DND-41 (cell line): Measurements from ENCODE around the gene CALY.

Experiments used
- ATAC-seq: fragments of 200-7000 bp; cut with Tn5 transposase; 3 replicates; pipeline ENCODE4 v1.9.1; 2021; ENCODE audit warnings: low read depth; ENCODE audit not compliant: insufficient read depth
- DNase-seq: peaks from one replicate; pipeline ENCODE4 v3.0.0-alpha.2; 2020
- H2AFZ ChIP-seq: 2 replicates; pipeline ENCODE4 v1.6.0; 2012; ENCODE audit warnings: low read depth, low read length
- H3K27ac ChIP-seq: 2 replicates; pipeline ENCODE4 v1.5.1; 2012; ENCODE audit warnings: low read length, inconsistent platforms
- H3K27me3 ChIP-seq: fragments of 200-600 bp; sonication (generic); 2 replicates; pipeline ENCODE4 v1.6.0; 2012; ENCODE audit warnings: low read length, mild to moderate bottlenecking, inconsistent platforms; ENCODE audit not compliant: insufficient read depth, poor library complexity
- H3K36me3 ChIP-seq: 2 replicates; pipeline ENCODE4 v1.5.1; 2012; ENCODE audit warnings: low read length, inconsistent platforms; ENCODE audit not compliant: insufficient read depth
- H3K4me1 ChIP-seq: 2 replicates; pipeline ENCODE4 v1.5.1; 2012; ENCODE audit warnings: mild to moderate bottlenecking, low read length; ENCODE audit not compliant: insufficient read depth
- H3K4me2 ChIP-seq: 2 replicates; pipeline ENCODE4 v1.6.0; 2012; ENCODE audit warnings: mild to moderate bottlenecking, moderate library complexity, low read length, inconsistent platforms; ENCODE audit not compliant: insufficient read depth
- H3K4me3 ChIP-seq, 2 experiments: fragments of 200-600 bp in 1 of 2; shearing (Covaris generic) in 1 of 2; 2 replicates each; pipeline ENCODE4 v1.5.1; 2012 to 2016; ENCODE audit warnings: inconsistent platforms in 2 of 2, low read length in 2 of 2, mild to moderate bottlenecking in 2 of 2, low read depth in 1 of 2, moderate library complexity in 1 of 2
- H3K79me2 ChIP-seq: 2 replicates; pipeline ENCODE4 v1.6.0; 2012; ENCODE audit warnings: low read length, inconsistent platforms; ENCODE audit not compliant: insufficient read depth
- H3K9ac ChIP-seq: 2 replicates; pipeline ENCODE4 v1.6.0; 2012; ENCODE audit warnings: low read depth, mild to moderate bottlenecking, inconsistent platforms, low read length, moderate library complexity
- H3K9me3 ChIP-seq: 2 replicates; pipeline ENCODE4 v1.5.1; 2012; ENCODE audit warnings: low read length, moderate library complexity, mild to moderate bottlenecking, inconsistent platforms; ENCODE audit not compliant: insufficient read depth, severe bottlenecking
- H4K20me1 ChIP-seq: 2 replicates; pipeline ENCODE4 v1.6.0; 2012; ENCODE audit warnings: low read length; ENCODE audit not compliant: insufficient read depth
- EZH2 ChIP-seq: IDR thresholded peaks from 3 replicates; pipeline ENCODE4 v1.6.1; 2012; ENCODE audit warnings: borderline replicate concordance, low read depth, mild to moderate bottlenecking, moderate library complexity, low read length, inconsistent platforms; ENCODE audit not compliant: severe bottlenecking
- TF ChIP-seq, protein P1 (sequence below): IDR thresholded peaks from 2 replicates; pipeline ENCODE4 v1.5.1; 2012; ENCODE audit warnings: borderline replicate concordance, low read length, moderate library complexity, mild to moderate bottlenecking; ENCODE audit not compliant: poor library complexity, severe bottlenecking; ENCODE audit errors: extremely low read depth

The CALY gene

DNA sequence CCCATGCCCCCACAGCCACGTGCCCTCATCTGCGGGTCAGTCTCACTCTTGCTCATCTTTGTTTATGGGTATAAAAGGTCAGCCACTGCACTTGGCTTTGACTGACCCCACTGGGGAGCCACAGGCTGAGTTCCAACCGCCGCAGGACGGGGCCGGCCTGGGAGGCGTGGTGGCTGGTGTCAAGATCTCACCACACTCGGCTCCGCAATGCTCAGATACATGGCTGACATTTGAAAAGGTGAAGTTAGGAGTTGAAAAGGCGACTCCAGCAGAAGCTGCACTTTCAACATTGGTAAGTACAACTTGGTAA is 42.9 kb downstream of the CALY start:
- H2AFZ ChIP-seq: no peak overlapping the region
- no peaks in the 10 kb centered on the region for H3K79me2 ChIP-seq
- TF ChIP-seq EZH2: no peak
- TF ChIP-seq, protein P1, sequence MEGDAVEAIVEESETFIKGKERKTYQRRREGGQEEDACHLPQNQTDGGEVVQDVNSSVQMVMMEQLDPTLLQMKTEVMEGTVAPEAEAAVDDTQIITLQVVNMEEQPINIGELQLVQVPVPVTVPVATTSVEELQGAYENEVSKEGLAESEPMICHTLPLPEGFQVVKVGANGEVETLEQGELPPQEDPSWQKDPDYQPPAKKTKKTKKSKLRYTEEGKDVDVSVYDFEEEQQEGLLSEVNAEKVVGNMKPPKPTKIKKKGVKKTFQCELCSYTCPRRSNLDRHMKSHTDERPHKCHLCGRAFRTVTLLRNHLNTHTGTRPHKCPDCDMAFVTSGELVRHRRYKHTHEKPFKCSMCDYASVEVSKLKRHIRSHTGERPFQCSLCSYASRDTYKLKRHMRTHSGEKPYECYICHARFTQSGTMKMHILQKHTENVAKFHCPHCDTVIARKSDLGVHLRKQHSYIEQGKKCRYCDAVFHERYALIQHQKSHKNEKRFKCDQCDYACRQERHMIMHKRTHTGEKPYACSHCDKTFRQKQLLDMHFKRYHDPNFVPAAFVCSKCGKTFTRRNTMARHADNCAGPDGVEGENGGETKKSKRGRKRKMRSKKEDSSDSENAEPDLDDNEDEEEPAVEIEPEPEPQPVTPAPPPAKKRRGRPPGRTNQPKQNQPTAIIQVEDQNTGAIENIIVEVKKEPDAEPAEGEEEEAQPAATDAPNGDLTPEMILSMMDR: no peak
- H3K4me3 ChIP-seq: no peak overlapping the region
- no peaks in the 10 kb centered on the region for H3K9me3 ChIP-seq
- no peak for DNase-seq
- H3K4me1 ChIP-seq: no peaks in the 10 kb centered on the region
- H3K27ac ChIP-seq: no peak overlapping the region
- no peak for ATAC-seq
- no peaks in the 10 kb centered on the region for H3K27me3 ChIP-seq
- peaks cover 84% of the 10 kb centered on the region for H3K36me3 ChIP-seq
- no peak overlapping the region for H3K9ac ChIP-seq
- H3K4me2 ChIP-seq: no peak overlapping the region
- H4K20me1 ChIP-seq: peaks cover 16% of the 10 kb centered on the region; the same call in 1 of the 2 replicates

DNA sequence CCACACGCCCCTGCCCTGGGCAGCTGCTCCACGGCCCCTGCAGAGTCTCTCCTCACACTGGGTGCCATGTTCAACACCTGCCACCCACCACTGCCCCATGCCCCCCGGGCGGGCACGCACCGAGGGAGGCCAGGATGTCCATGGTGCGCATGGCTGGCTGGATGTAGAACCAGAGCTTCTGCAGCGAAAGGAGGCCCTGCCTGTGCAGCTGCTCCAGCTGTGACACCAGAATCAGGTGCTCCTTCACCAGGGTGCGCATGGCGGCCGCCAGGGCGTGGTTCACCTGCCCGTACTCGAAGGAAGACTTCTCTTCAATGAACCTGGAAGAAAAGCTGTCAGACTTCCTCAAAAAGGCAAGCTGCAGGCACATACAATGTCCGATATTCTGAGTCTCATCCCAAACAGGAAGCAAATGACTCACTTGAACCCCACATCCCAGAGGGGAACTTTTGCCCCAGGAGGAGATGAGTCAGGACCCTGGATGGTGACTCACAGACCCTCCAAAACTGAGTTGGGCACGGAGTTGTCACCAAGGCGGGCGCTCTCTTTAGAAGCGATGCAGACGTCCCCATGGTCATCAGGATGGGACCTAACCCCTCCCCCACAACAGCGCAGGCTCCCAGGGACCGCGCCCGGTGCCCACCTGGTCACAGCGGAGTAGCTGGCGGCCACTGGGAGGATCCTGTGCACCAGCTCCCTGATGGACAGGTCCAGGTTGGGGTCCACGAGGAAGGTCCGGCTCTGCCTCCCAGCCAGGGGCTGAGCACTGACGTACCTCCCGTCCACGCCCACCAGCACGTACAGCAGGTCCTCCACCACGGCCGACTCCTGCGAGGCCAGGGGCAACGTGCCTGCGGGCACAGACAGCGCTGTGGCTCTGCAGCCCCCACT is 43.5 kb downstream of the CALY start:
- no peak overlapping the region for H3K4me3 ChIP-seq
- H3K27ac ChIP-seq: no peak overlapping the region
- H3K4me1 ChIP-seq: no peaks in the 10 kb centered on the region
- H3K9ac ChIP-seq: no peak overlapping the region
- DNase-seq: no peak
- H3K27me3 ChIP-seq: no peaks in the 10 kb centered on the region
- peaks cover 16% of the 10 kb centered on the region; the same call in 1 of the 2 replicates for H4K20me1 ChIP-seq
- no peaks in the 10 kb centered on the region for H3K9me3 ChIP-seq
- TF ChIP-seq, protein P1: no peak
- TF ChIP-seq EZH2: no peak
- no peak overlapping the region for H3K4me2 ChIP-seq
- no peak; the same call in 2 of the 3 replicates for ATAC-seq
- H3K36me3 ChIP-seq: peaks cover 84% of the 10 kb centered on the region
- H3K79me2 ChIP-seq: no peaks in the 10 kb centered on the region
- H2AFZ ChIP-seq: no peak overlapping the region

DNA sequence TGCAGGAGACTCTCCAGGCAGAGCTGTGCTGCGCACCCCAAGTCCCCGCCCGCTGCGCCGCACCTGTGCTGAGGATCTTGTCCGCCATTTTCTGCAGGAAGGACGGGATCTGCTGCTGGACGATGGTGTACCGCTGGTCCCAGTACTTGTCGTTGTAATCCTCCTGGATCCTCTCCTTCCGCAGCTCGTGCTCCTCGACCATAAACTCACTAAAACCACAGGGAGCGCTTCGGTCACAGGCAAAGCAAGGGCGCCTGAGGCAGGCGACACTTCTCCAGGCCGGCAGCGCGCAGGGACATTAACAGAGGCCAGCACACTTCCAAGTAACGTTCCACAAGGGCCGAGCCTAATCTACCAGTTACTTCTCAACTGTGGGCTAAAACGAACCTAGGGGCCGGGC is 46.9 kb downstream of the CALY start:
- Histone ChIP-seq H3K36me3 (peaks cover 81% of the 10 kb centered on the region), H3K27me3 (no peaks in the 10 kb centered on the region), H2AFZ (no peak overlapping the region), H3K4me2 (no peak overlapping the region), H3K4me3 (no peak overlapping the region), H4K20me1 (peaks cover 20% of the 10 kb centered on the region), H3K4me1 (no peaks in the 10 kb centered on the region), H3K79me2 (no peaks in the 10 kb centered on the region), H3K27ac (no peak overlapping the region), H3K9me3 (no peaks in the 10 kb centered on the region), H3K9ac (no peak overlapping the region)
- TF ChIP-seq EZH2: no peak
- TF ChIP-seq, protein P1: no peak
- DNase-seq (no peak), ATAC-seq (no peak)
